GM19438 (cell line): ENCODE results near the gene TGIF2.
"Not testable (repeated sequence)": the region's sequence is repeated elsewhere in the genome, so short reads cannot be mapped to it uniquely, and the experiment has no call there.

ENCODE experiments used
- ATAC-seq: cut with Tn5 transposase; IDR thresholded peaks from one replicate; pipeline ENCODE4 v1.9.1; 2021; ENCODE audit warnings: low read depth; ENCODE audit not compliant: unreplicated experiment

The TGIF2 gene

GRCh38 chr20:36546111-36546736 is 27.2 kb upstream of the TGIF2 start:
- no peak for ATAC-seq

DNA sequence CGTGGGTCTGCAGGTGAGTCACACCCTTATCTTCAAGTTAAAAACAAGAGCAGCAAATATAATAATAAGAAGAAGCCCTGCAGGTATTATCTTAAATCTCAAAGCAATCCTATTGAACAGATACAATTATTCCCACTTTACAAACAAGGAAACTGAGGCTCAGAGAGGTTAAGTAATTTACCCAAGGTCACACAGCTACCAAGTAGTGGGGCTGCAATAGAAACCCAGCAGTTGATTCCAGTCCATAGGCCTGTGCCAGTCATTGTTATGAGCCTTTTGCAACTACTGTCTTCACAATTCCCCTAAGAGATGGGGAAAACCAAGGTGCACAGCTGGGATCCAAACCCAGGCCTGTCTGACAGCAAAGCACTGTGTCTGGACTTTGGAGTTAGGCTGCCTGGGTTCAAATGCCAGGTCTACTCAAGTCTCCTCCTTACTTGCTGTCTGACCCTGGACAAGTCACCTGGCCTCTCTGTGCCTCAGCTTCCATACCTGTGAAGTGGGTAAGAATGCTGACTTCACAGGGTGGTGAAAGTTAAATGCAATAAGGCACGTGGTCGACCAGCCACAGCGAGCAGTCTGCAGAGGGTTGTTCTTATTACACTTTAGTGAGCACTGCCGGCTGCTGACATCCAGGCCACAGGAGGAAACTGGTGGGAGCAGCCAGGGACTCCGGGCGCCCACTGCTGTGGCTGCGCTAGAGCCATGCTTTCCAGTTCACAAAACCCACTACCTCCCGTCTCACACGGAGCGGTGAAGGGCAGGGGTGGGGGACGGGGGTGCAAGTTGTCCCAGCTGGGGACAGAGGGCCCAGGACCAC is 26.0 kb upstream of the TGIF2 start:
- ATAC-seq = no peak

DNA sequence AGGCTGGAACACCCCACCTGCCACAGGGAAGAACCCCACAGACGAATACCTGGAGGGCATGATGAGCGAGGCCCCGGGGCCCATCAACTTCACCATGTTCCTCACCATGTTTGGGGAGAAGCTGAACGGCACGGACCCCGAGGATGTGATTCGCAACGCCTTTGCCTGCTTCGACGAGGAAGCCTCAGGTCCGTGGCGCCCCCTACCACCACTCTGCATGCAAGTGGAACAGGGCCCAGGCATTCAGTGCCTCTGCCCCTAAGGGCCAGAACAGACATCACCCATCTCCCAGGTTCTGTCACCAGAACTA is 25.4 kb upstream of the TGIF2 start:
- ATAC-seq = no peak

- no peak for ATAC-seq
Observed at GRCh38 chr20:36548704-36549627, 24.4 kb upstream of the TGIF2 start.

- ATAC-seq = no peak
Observed at GRCh38 chr20:36549628-36549941, 23.8 kb upstream of the TGIF2 start.

- no peak for ATAC-seq
Observed at GRCh38 chr20:36549942-36550789, 23.2 kb upstream of the TGIF2 start.

GRCh38 chr20:36550790-36551299 is 22.6 kb upstream of the TGIF2 start:
- ATAC-seq = no peak

GRCh38 chr20:36555248-36555647 is 18.1 kb upstream of the TGIF2 start:
- ATAC-seq = no peak

DNA sequence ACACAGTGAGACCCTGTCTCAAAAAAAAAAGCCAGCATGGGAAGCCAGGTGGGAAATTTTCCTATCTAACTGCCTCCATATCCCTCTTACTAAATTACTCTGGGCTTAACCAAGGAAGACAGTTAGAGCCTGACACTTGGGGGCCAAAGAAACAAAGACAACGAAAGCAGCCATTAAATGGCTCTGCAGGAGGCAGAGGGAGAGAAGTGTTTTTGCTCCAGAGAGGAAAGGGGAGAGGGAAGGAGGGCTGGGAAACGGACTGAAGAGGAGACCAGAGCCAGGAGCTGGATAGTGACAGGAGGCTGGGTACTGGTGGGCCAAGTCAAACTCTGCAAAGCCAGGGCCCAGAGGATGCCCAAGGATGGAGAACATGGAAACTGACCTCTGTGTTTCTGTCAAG is 10.7 kb upstream of the TGIF2 start:
- no peak for ATAC-seq

- no peak for ATAC-seq
Observed at GRCh38 chr20:36563374-36563773, 10.0 kb upstream of the TGIF2 start.

DNA sequence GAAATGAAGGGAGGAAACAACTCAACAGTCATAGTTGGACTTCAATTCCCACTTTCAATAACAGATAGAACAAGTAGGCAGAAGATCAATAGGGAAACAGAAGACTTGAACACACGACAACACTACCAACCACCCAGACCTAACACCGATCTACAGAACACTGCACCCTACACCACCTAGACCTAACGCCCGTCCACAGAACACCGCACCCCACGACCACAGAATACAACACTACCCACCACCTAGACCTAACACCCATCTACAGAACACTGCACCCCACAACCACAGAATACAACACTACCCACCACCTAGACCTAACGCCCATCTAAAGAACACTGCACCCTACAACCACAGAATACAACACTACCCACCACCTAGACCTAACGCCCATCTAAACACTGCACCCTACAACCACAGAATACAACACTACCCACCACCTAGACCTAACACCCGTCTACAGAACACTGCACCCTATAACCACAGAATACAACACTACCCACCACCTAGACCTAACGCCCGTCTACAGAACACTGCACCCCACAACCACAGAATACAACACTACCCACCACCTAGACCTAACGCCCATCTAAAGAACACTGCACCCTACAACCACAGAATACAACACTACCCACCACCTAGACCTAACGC is 9.2 kb upstream of the TGIF2 start:
- ATAC-seq = not testable (repeated sequence)

DNA sequence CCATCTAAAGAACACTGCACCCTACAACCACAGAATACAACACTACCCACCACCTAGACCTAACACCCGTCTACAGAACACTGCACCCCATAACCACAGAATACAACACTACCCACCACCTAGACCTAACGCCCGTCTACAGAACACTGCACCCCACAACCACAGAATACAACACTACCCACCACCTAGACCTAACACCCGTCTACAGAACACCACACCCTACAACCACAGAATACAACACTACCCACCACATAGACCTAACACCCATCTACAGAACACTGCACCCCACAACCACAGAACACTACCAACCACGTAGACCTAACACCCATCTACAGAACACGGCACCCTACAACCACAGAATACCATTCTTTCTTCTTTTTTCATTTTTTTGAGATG is 8.7 kb upstream of the TGIF2 start:
- ATAC-seq = not testable (repeated sequence)

DNA sequence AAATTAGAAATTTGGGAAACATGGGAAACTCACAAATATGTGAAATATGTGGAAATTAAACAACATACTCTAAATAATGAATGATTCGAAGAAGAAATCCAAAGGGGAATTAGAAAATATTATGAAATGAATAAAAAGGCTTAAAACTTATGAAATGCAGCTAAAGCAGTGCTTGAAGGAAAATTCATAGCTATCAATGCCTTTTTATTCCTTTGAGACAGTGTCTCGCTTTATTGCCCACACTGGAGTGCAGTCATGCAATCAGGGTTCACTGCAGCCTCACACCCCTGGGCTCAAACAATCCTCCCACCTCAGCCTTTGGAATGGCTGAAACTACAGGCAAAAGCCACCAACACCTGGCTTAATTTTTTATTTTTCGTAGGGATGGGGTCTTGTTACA is 7.9 kb upstream of the TGIF2 start:
- ATAC-seq = no peak

DNA sequence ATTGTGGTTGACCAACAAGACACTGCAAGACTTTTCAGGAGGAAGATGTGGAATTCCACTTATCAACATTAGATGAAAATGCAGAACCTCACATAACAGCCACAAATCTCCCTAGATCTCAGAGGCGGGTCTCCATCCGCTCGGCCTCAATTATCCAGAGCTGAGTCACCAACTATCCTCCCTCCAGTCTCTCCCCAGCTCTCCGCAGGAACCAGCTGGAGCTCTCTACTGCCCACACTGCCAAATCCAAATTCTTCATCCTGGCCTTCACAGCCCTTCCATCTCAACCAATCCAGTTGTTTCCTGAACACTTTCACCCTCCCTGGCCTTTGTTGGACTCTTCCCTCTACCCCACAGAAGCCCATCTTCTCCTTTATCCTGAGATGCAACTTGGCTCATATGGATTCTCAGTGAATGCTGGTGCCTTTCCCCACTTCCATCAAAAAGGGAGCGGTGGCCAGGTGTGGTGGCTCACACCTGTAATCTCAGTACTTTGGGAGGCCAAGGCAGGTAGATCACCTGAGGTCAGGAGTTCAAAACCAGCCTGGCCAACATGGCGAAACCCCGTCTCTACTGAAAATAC is 3.5 kb upstream of the TGIF2 start:
- no peak for ATAC-seq

- ATAC-seq = no peak
Observed at GRCh38 chr20:36571564-36572504, 1.6 kb upstream of the TGIF2 start.

- ATAC-seq = no peak
Observed at GRCh38 chr20:36572701-36573102, 695 bp upstream of the TGIF2 start.

- ATAC-seq = no peak
Observed at GRCh38 chr20:36573798-36574365, 485 bp downstream of the TGIF2 start.
